Naive thymus-derived CD8-positive, alpha-beta T cell (primary cell): Measurements from ENCODE around the gene CYTH3. TPM values are rescaled to one million over a fixed set of nuclear protein-coding genes. Genes with fewer than 3 reads are reported as not detected.
A peak's percentile ranks its signal among the peaks of the same experiment; 100 is the strongest.
"Not testable (repeated sequence)": the region's sequence is repeated elsewhere in the genome, so short reads cannot be mapped to it uniquely, and the experiment has no call there.

Experiments
- ATAC-seq, 2 donors: fragments of 150-1000 bp; cut with Tn5 transposase in 1 of 2; sonication (Bioruptor Pico), chemical (Tn5 transposase) in 1 of 2; 1 replicate in 1 of 2; 2 replicates in 1 of 2; pipeline ENCODE4 v1.10.0; 2021; ENCODE audit warnings: mild to moderate bottlenecking in 2 of 2, moderate library complexity in 2 of 2
- POLR2A ChIA-PET: fragments of 350-600 bp; sonication (Branson Sonifier 250); formaldehyde crosslinking; loops from one replicate; lab custom pipeline; 2021; ENCODE audit warnings: antibody characterized with exemption; lab: Charles Lee
- DNase-seq, 10 donors: peaks; one replicate each; pipeline versions ENCODE4 v3.0.0 to v3.0.0-alpha.2; 2020 to 2022
- H3K27ac Mint-ChIP-seq, 10 donors: one replicate each; pipeline ENCODE4 v1.8.0; 2020 to 2022; ENCODE audit warnings: mild to moderate bottlenecking in 10 of 10, mixed read lengths in 10 of 10, moderate library complexity in 4 of 10, inconsistent platforms in 1 of 10
- H3K27me3 Mint-ChIP-seq, 5 donors: one replicate each; pipeline ENCODE4 v1.8.0; 2021 to 2022; ENCODE audit warnings: mixed read lengths in 5 of 5
- H3K36me3 Mint-ChIP-seq, 3 donors: one replicate each; pipeline ENCODE4 v1.8.0; 2020 to 2022; ENCODE audit warnings: mixed read lengths in 3 of 3, mild to moderate bottlenecking in 2 of 3, inconsistent platforms in 1 of 3
- H3K4me1 Mint-ChIP-seq, 4 donors: one replicate each; pipeline ENCODE4 v1.8.0; 2021 to 2022; ENCODE audit warnings: mixed read lengths in 4 of 4
- H3K4me3 Mint-ChIP-seq, 10 donors: one replicate each; pipeline ENCODE4 v1.8.0; 2020 to 2022; ENCODE audit warnings: mild to moderate bottlenecking in 10 of 10, mixed read lengths in 10 of 10, moderate library complexity in 6 of 10, inconsistent platforms in 1 of 10
- H3K9me3 Mint-ChIP-seq, 9 donors: one replicate each; pipeline ENCODE4 v1.8.0; 2020 to 2022; ENCODE audit warnings: mixed read lengths in 9 of 9, mild to moderate bottlenecking in 3 of 9, inconsistent platforms in 1 of 9, moderate library complexity in 1 of 9
- polyA plus RNA-seq, 3 donors: library from polyadenylated mRNA; unstranded; fragments of 300-500 nt; fragmentation: Illumina TruSeq; gene quantifications; one replicate each; pipeline ENCODE4 v1.2.3, GENCODE V29; 2021
- total RNA-seq, 8 experiments: library from RNA in 2 of 8; stranded (reverse) in 2 of 8; gene quantifications; one replicate each; pipeline ENCODE4 v1.2.3 and lab custom pipeline; 2021 to 2026

CYTH3 gene
- total and polyA plus RNA-seq, 5 experiments from 2014 or later: 0.77 to 8.6 (median 4.1) TPM

DNA sequence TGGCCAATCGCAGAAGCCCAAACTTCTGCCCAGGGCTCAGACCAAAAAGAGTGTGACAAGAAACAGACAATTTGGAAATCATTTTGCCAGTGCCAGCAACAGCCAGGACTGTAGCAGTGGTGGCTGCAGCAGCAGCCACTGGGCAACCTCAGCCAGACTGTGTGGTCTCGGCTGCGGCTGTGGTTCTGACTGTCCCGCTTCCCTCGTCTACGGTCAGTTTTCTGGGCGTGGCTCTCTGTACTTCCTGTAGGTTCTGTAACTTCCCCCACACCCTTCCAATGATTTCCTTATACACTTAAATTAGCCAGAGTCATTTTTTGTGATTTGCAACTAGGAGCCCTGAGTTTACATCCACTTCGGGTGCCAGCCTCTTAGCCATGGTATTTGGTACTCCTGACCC lies 39.9 kb downstream of the CYTH3 start:
- POLR2A ChIA-PET: no interaction called here
- H3K4me1 Mint-ChIP-seq: peaks cover 18 to 63% (median 39%) of the 10 kb centered on the region in 4 donors
- peaks cover 0 to 2% (median 0%) of the 10 kb centered on the region in 3 donors for H3K36me3 Mint-ChIP-seq
- H3K4me3 Mint-ChIP-seq: peak overlapping the region in 4 of 10 donors; percentile 36 to 63 (median 45)
- peak overlapping the region in 3 of 10 donors; percentile 2 to 21 (median 7) for H3K27ac Mint-ChIP-seq
- peaks cover 0 to 1% (median 0%) of the 10 kb centered on the region in 9 donors for H3K9me3 Mint-ChIP-seq
- ATAC-seq (no peak), DNase-seq (no peak)
- peaks cover 0 to 9% (median 0%) of the 10 kb centered on the region in 5 donors for H3K27me3 Mint-ChIP-seq

DNA sequence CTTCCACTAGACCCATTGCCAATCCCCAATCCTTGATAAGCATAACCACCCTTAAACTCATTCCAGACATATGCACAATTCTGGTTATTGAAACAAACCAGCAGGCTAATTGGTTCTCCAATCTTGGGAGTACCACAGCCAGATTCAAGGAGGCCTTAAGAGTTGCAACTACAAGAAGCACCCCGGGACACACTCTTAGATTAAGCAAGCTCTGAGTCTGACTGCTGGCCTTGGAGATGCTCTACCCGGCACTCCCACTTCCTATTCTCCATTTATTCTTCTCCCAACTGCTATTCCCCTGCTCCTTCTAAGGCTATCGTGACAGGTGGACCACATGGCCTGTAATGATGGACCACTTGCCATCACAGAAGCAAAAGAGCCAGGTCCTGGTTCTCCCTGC lies 40.3 kb downstream of the CYTH3 start:
- DNase-seq (no peak), ATAC-seq (no peak)
- peaks cover 0 to 9% (median 0%) of the 10 kb centered on the region in 5 donors for H3K27me3 Mint-ChIP-seq
- H3K4me3 Mint-ChIP-seq: peak overlapping the region in 1 of 10 donors; percentile 34
- POLR2A ChIA-PET: no interaction called here
- H3K4me1 Mint-ChIP-seq: peaks cover 18 to 63% (median 39%) of the 10 kb centered on the region in 4 donors
- peak overlapping the region in 3 of 10 donors; percentile 2 to 45 (median 21) for H3K27ac Mint-ChIP-seq
- peaks cover 0 to 2% (median 0%) of the 10 kb centered on the region in 3 donors for H3K36me3 Mint-ChIP-seq
- H3K9me3 Mint-ChIP-seq: peaks cover 0 to 1% (median 0%) of the 10 kb centered on the region in 9 donors

DNA sequence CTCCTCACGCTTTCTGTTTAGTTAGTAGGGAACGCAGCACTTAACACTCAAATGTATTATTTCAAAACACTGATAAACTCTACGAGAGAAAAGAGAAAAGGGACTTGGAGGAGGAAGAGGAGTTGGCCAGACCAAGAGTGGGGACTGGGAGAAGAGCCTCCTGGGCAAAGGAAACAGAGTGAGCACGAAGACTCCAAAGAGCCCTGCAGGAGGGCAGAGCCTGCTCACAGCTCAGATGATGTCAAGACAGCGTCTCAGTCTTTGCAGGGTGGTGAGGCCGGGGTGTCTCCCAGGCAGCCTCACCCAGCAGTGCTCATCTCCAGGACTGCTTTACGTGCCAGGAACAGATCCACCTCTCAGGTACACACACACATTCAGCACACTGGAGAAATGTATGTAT lies 41.2 kb downstream of the CYTH3 start:
- Mint-ChIP-seq H3K27me3 (peaks cover 0 to 9% (median 0%) of the 10 kb centered on the region in 5 donors), H3K4me3 (no peak overlapping the region), H3K9me3 (peaks cover 0 to 1% (median 0%) of the 10 kb centered on the region in 9 donors), H3K36me3 (peaks cover 0 to 2% (median 0%) of the 10 kb centered on the region in 3 donors), H3K4me1 (peaks cover 18 to 62% (median 39%) of the 10 kb centered on the region in 4 donors), H3K27ac (peak overlapping the region in 1 of 10 donors; percentile 57)
- DNase-seq (no peak), ATAC-seq (no peak)
- POLR2A ChIA-PET: no interaction called here

DNA sequence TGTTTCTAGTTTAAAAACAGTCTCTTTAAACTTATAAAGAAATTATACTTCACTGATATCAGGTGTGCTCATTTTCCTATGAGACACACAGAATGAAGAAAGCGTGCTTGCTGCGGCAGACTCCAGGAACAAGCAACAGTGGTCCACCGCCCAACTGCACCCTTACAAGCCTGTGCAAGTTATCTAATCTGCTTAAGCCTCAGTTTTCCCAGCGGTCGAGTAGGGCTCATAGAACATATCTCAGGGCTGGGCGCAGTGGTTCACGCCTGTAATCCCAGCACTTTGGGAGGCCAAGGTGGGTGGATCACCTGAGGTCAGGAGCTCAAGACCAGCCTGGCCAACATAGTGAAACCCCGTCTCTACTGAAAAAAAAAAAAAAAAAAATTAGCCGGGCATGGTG lies 43.1 kb downstream of the CYTH3 start:
- not testable (repeated sequence) for H3K27me3 Mint-ChIP-seq, DNase-seq, H3K4me3 Mint-ChIP-seq, ATAC-seq, H3K9me3 Mint-ChIP-seq, H3K36me3 Mint-ChIP-seq
- Mint-ChIP-seq H3K4me1 (peaks cover 18 to 51% (median 34%) of the 10 kb centered on the region in 4 donors), H3K27ac (peak overlapping the region in 1 of 10 donors; percentile 36)
- POLR2A ChIA-PET: interaction anchor here (0.6 kb wide), 1 partner anchor 56 kb away, joined by 3 read pairs; no protein-coding TSS in a partner anchor

DNA sequence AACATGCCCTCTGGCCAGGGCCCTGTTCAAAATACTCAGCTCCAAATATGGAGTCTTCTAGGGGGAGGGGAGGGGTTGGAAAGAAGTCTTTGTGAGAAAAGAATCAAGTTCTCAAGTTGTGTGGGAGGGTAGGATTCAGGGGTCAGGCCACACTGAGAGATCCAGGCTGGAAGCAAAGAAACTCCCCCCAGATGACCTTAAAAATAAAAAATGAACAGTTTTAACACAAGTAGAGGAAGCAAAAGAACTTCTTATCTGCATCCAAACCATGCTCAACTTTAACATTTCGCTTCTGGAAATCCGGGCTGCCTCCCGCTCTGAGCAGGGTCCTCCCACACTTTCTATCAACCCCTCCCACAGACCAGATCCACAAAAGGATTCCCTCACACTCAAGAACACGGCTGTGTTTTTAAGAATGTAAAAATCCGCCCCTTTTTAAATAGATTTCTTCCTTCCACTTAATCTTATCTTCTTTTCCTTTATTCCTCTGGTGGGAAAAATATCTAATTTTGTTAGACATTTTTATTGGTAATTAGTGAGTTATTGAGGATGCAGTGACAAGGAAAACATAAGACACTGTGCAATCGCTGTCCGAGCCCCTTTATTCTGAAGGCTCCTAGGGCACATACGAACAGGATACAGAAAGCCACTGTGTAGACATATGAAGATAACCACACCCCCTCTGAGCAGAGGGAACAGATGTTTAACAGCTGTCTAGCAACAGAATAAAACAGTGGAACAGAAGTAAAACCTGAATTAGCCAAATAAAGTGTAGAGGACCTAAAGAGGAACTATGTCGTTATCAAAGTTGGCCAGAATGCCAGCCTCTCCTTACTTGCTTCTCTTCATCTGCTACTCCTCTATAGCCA lies 43.8 kb downstream of the CYTH3 start:
- H3K27me3 Mint-ChIP-seq: peaks cover 0 to 9% (median 0%) of the 10 kb centered on the region in 5 donors
- ATAC-seq (peak; percentile 56 to 80), DNase-seq (peak in 1 of 10 donors; percentile 24)
- H3K4me3 Mint-ChIP-seq: peak overlapping the region in 3 of 10 donors; percentile 20 to 39 (median 21)
- peaks cover 0 to under 1% (median 0%) of the 10 kb centered on the region in 3 donors for H3K36me3 Mint-ChIP-seq
- POLR2A ChIA-PET: no interaction called here
- H3K4me1 Mint-ChIP-seq: peaks cover 11 to 44% (median 27%) of the 10 kb centered on the region in 4 donors
- H3K9me3 Mint-ChIP-seq: peaks cover 0 to 2% (median 0%) of the 10 kb centered on the region in 9 donors
- peak overlapping the region in 4 of 10 donors; percentile 9 to 80 (median 22) for H3K27ac Mint-ChIP-seq

DNA sequence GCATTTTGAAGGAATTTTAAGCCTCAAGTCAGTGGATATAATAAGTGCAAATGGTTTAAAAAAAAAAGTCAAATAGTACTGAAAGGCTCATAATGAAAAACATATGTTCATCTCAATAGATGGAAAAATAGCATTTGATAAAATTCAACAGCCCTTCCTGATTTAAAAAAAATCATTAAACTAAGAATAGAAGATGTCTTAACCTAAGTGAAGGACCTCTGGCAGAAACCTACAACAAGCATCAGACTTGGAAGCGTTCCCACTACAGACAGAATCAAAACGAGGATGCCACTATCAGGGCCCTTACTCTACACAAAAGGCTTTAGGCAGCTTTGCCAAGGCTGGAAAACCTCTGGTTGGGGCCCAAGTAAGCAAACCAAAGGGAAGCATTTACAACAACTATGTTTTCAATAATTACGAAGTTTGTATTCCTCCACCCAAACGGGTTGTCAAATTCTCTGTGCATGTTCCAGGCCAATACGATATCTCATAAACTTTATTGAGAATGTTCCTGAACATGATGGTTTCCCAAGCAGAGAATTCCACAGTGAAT lies 45.1 kb downstream of the CYTH3 start:
- POLR2A ChIA-PET: no interaction called here
- peaks cover 0 to 2% (median 0%) of the 10 kb centered on the region in 9 donors for H3K9me3 Mint-ChIP-seq
- H3K27me3 Mint-ChIP-seq: no peaks in the 10 kb centered on the region
- H3K27ac Mint-ChIP-seq: no peak overlapping the region
- H3K36me3 Mint-ChIP-seq: no peaks in the 10 kb centered on the region
- peaks cover 5 to 34% (median 18%) of the 10 kb centered on the region in 4 donors for H3K4me1 Mint-ChIP-seq
- ATAC-seq (no peak), DNase-seq (no peak)
- H3K4me3 Mint-ChIP-seq: no peak overlapping the region

DNA sequence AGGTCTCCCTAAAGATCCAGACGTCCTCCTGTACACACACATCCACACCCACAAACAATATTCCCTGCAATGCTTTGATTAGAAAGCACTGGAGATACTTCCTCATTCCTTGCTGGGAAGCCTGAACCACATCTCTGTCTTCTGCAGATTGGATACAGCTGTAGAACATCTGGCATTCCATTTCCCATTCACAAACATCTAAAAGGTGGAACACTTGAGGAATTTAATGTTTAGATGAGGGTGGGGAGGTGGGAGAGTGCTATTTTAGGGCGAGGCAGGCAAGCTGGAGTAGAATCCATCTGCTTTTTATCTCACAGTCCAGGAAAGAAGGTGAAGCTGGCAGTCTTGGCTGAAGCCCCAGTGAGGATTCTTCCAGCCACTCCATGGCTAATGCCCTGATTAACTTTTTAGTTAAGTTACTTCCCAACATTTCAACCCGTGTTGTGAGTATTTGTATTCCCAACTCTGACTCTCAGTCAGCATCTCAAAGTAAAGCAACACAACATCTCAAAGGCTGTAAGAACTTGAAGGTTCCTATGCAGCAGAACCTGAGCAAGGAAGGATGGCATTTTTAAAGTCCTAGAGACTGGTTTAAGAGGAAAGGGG lies 46.1 kb downstream of the CYTH3 start:
- POLR2A ChIA-PET: no interaction called here
- Mint-ChIP-seq H3K27me3 (no peaks in the 10 kb centered on the region), H3K27ac (no peak overlapping the region), H3K4me3 (no peak overlapping the region), H3K36me3 (no peaks in the 10 kb centered on the region), H3K9me3 (peaks cover 0 to 4% (median 0%) of the 10 kb centered on the region in 9 donors), H3K4me1 (peaks cover 5 to 35% (median 15%) of the 10 kb centered on the region in 4 donors)
- DNase-seq: no peak
- ATAC-seq: no peak

DNA sequence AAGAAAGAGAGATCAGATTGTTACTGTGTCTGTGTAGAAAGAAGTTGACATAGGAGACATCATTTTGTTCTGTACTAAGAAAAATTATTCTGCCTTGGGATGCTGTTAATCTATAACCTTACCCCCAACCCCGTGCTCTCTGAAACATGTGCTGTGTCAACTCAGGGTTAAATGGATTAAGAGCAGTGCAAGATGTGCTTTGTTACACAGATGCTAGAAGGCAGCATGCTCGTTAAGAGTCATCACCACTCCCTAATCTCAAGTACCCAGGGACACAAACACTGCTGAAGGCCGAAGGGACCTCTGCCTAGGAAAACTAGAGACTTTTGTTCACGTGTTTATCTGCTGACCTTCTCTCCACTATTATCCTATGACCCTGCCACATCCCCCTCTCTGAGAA lies 49.0 kb downstream of the CYTH3 start:
- DNase-seq, POLR2A ChIA-PET, H3K9me3 Mint-ChIP-seq, ATAC-seq, H3K27ac Mint-ChIP-seq, H3K27me3 Mint-ChIP-seq, H3K36me3 Mint-ChIP-seq, H3K4me3 Mint-ChIP-seq: not testable (repeated sequence)
- H3K4me1 Mint-ChIP-seq: peaks cover 5 to 33% (median 10%) of the 10 kb centered on the region in 4 donors

DNA sequence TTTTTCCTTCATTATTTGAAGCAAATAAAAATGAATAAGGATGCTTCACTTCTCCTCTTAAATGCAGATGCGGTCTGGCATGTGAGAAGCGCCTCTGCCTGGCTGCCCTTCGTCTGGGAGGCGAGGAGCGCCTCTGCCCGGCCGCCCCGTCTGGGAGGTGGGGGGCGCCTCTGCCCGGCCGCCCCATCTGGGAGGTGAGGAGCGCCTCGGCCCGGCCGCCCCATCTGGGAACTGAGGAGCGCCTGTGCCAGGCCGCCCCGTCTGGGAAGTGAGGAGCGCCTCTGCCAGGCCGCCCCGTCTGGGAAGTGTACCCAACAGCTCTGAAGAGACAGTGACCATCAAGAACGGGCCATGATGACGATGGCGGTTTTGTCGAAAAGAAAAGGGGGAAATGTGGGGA lies 49.4 kb downstream of the CYTH3 start:
- H3K4me3 Mint-ChIP-seq, H3K27me3 Mint-ChIP-seq, H3K36me3 Mint-ChIP-seq, H3K9me3 Mint-ChIP-seq, DNase-seq, H3K27ac Mint-ChIP-seq, ATAC-seq, POLR2A ChIA-PET: not testable (repeated sequence)
- H3K4me1 Mint-ChIP-seq: peaks cover 3 to 29% (median 7%) of the 10 kb centered on the region in 4 donors

DNA sequence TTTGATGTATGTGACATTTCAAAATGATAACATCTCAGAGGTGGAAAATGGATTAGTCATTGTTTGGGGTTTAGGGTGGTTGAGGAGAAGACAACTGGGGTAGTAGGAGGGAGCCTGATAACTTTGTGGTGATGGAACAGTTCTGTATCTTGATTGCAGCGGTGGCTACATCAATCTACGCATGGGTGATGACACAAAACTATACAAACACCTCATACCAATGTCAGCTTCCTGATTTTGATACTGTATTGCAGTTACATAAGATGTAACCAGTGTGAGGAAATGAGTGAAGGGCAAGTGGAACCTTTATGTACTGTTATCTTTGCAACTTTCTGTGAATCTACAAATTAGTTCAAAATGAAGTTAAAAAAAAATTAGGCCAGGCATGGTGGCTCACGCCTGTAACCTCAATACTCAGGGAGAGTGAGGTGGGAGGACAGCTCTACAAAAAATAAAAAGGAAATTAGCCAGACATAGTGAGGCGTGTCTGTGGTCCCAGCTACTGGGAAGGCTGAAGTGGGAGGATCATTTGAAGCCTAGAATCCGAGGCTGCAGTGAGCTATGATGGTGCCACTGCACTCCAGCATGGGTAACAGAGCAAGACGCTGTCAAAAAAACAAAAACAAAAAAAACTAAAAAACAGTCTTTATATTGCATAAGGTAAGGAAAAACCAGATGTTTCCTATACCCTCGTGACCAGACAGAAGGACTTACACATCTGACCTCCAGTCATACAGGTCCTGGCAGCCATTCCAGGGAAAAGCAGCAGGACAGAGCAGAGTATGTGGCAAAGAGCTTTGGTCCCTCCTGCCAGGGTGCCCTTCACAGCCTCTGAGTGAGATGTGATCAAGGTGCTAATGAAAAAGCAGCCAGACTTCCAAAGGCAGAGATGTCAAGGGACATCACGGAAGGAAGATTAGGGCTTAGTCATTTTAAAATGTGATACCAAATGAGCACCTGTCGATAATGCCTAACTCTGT lies 50.8 kb downstream of the CYTH3 start:
- Mint-ChIP-seq H3K36me3 (no peaks in the 10 kb centered on the region), H3K4me1 (peaks cover 3 to 29% (median 6%) of the 10 kb centered on the region in 4 donors), H3K9me3 (peaks cover 0 to 4% (median 0%) of the 10 kb centered on the region in 9 donors), H3K27ac (peak overlapping the region in 7 of 10 donors; percentile 9 to 87 (median 74)), H3K27me3 (no peaks in the 10 kb centered on the region), H3K4me3 (peak overlapping the region in 2 of 10 donors; percentile 62 to 73)
- peak; percentile 53 to 58 for ATAC-seq
- POLR2A ChIA-PET: no interaction called here
- DNase-seq: peak in 3 of 10 donors; percentile 6 to 31 (median 7)

DNA sequence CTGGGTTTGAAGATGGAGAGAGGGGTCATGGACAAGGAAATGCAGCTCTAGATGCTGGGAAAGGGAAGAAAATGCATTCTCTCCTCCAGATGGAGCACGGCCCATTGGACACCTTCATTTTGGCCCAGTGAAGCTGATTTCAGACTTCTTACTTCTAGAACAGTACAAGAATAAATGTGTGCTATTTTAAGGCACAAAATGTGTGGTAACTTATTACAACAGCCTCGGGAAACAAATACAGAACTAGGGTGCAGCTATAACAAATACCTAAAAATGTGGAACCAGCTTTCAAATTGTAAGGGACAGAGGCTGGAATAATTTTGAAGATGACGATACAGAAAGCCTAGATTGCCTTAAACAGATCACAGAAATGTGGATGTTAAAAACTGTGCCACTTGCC lies 54.1 kb downstream of the CYTH3 start:
- Mint-ChIP-seq H3K9me3 (peaks cover 0 to 2% (median 0%) of the 10 kb centered on the region in 9 donors), H3K4me1 (peaks cover 3 to 29% (median 6%) of the 10 kb centered on the region in 4 donors), H3K27ac (no peak overlapping the region), H3K36me3 (peaks cover 0 to 4% (median 0%) of the 10 kb centered on the region in 3 donors), H3K4me3 (no peak overlapping the region), H3K27me3 (no peaks in the 10 kb centered on the region)
- ATAC-seq: no peak
- POLR2A ChIA-PET: no interaction called here
- DNase-seq: no peak
